Measurements from ENCODE around the gene TMBIM4.
A peak's percentile ranks its signal among the peaks of the same experiment; 100 is the strongest.

DNA sequence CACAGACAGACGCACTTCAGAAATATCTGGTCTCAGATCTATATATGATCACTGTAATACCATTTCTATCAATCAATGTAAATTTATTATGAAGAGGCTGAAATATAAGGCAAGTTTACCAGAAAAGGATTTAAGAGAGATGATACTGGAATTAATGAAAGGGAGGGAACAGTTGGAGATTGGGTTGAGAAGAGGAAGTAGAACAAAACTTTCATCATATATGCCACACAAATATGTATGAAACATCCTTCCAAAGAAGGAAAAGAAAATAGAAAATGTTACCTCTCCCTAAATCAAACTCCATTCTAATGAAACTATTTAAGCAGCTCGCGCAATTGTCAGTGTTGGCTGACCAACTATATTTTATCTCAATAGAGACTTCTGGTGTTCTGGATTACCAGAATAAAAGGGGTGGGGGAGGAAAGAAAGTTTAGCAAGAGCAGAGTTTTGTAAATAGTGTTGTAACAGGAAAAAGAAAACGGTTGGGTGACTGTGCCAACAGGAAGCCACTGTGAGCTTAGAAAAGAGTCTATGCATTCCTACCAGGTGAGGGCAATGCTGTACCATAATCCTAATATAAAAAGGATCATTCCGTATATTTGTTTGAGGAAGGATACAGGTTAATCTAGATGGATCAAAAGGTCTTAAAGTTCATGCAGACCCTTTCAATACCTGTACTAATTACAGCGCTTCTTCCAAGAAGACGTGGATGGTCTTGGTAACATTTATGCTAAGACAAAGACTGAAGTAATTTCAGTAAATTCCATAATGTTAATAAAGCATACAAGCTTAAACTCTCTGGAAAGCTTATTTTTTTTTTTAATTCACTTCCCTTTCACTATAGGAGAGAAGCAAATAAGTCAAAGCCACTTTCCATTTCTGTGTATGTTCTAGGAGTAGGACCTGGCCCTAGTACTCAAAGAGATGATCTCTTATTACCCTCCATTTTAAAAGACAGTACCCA, 24.7 kb downstream of the TMBIM4 start:
- TF ChIP-seq POLR2A (IDR thresholded peaks at IDR 0.05; ENCODE audit: low read length) (no peak), EP300 (IDR thresholded peaks at IDR 0.05) (no peak), JUN (IDR thresholded peaks at IDR 0.05) (no peak), RCOR1 (IDR thresholded peaks at IDR 0.05; ENCODE audit: low read depth, low read length) (no peak), MAFK (IDR thresholded peaks at IDR 0.05; ENCODE audit: partially characterized antibody) (no peak), RFX5 (IDR thresholded peaks at IDR 0.05) (no peak), SMC3 (IDR thresholded peaks at IDR 0.05) (peak; percentile 41; the same call in 2 of the 3 replicates), FOSL2 (IDR thresholded peaks at IDR 0.05) (no peak), FOSL2 (CRISPR knock-in tag; IDR thresholded peaks at IDR 0.05) (no peak), POLR2AphosphoS2 (conservative IDR thresholded peaks at IDR 0.05; ENCODE audit: low read length) (no peak)
- TF ChIP-seq, protein P1, sequence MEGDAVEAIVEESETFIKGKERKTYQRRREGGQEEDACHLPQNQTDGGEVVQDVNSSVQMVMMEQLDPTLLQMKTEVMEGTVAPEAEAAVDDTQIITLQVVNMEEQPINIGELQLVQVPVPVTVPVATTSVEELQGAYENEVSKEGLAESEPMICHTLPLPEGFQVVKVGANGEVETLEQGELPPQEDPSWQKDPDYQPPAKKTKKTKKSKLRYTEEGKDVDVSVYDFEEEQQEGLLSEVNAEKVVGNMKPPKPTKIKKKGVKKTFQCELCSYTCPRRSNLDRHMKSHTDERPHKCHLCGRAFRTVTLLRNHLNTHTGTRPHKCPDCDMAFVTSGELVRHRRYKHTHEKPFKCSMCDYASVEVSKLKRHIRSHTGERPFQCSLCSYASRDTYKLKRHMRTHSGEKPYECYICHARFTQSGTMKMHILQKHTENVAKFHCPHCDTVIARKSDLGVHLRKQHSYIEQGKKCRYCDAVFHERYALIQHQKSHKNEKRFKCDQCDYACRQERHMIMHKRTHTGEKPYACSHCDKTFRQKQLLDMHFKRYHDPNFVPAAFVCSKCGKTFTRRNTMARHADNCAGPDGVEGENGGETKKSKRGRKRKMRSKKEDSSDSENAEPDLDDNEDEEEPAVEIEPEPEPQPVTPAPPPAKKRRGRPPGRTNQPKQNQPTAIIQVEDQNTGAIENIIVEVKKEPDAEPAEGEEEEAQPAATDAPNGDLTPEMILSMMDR (IDR thresholded peaks at IDR 0.05): peak; percentile 66

All from A549 (cell line).